H9 (cell line): ENCODE measurements around the gene LIMS2. TPM values are rescaled to one million over a fixed set of nuclear protein-coding genes. Genes with fewer than 3 reads are reported as not detected.
A peak's percentile ranks its signal among the peaks of the same experiment; 100 is the strongest.

Experiments
- DNase-seq: peaks from one replicate; pipeline ENCODE4 v3.0.0-alpha.2; 2017
- H2AFZ ChIP-seq: one replicate; pipeline ENCODE4 v1.6.1; 2013; ENCODE audit warnings: mild to moderate bottlenecking, low read length, control low read depth, moderate library complexity
- H2AK5ac ChIP-seq: 2 replicates; pipeline ENCODE4 v1.6.1; 2013; ENCODE audit warnings: low read length, control low read depth, mixed read lengths; ENCODE audit not compliant: insufficient read length
- H2BK120ac ChIP-seq: one replicate; pipeline ENCODE4 v1.6.1; 2013; ENCODE audit warnings: low read depth, mild to moderate bottlenecking, low read length, control low read depth, inconsistent platforms; ENCODE audit not compliant: poor library complexity, severe bottlenecking
- H2BK12ac ChIP-seq: 2 replicates; pipeline ENCODE4 v1.6.1; 2013; ENCODE audit warnings: low read length, control low read depth, mixed read lengths, low read depth; ENCODE audit not compliant: insufficient read length
- H2BK15ac ChIP-seq: 2 replicates; pipeline ENCODE4 v1.6.1; 2013; ENCODE audit warnings: low read depth, low read length, control low read depth
- H2BK20ac ChIP-seq: one replicate; pipeline ENCODE4 v1.6.1; 2013; ENCODE audit warnings: low read depth, mild to moderate bottlenecking, low read length, control low read depth, inconsistent platforms; ENCODE audit not compliant: poor library complexity, severe bottlenecking
- H2BK5ac ChIP-seq: 2 replicates; pipeline ENCODE4 v1.6.1; 2013; ENCODE audit warnings: low read length, control low read depth, mixed read lengths; ENCODE audit not compliant: insufficient read length
- H3K14ac ChIP-seq: 2 replicates; pipeline ENCODE4 v1.6.1; 2013; ENCODE audit warnings: low read length, control low read depth; ENCODE audit not compliant: insufficient read depth
- H3K18ac ChIP-seq: 2 replicates; pipeline ENCODE4 v1.6.1; 2013; ENCODE audit warnings: low read depth, mild to moderate bottlenecking, mixed read lengths, low read length, control low read depth; ENCODE audit not compliant: insufficient read length
- H3K23ac ChIP-seq: 2 replicates; pipeline ENCODE4 v1.6.1; 2013; ENCODE audit warnings: low read length, control low read depth, mixed read lengths, low read depth; ENCODE audit not compliant: insufficient read length
- H3K23me2 ChIP-seq: 2 replicates; pipeline ENCODE4 v1.6.1; 2013; ENCODE audit warnings: low read depth, mild to moderate bottlenecking, mixed read lengths, low read length, control low read depth; ENCODE audit not compliant: insufficient read length, poor library complexity, severe bottlenecking
- H3K27ac ChIP-seq: 2 replicates; pipeline ENCODE4 v1.5.1; 2013; ENCODE audit warnings: low read length, control low read depth, mixed read lengths, low read depth; ENCODE audit not compliant: insufficient read length
- H3K27me3 ChIP-seq: 2 replicates; pipeline ENCODE4 v1.6.1; 2013; ENCODE audit warnings: low read length, control low read depth, inconsistent platforms; ENCODE audit not compliant: insufficient read depth
- H3K4ac ChIP-seq: 2 replicates; pipeline ENCODE4 v1.6.1; 2013; ENCODE audit warnings: low read depth, mild to moderate bottlenecking, control low read depth, inconsistent platforms, low read length, moderate library complexity
- H3K4me1 ChIP-seq: 2 replicates; pipeline ENCODE4 v1.6.1; 2013; ENCODE audit warnings: low read length, control low read depth, inconsistent platforms; ENCODE audit not compliant: insufficient read depth
- H3K4me2 ChIP-seq: 2 replicates; pipeline ENCODE4 v1.6.1; 2013; ENCODE audit warnings: low read length, control low read depth, mixed read lengths; ENCODE audit not compliant: insufficient read length, insufficient read depth
- H3K56ac ChIP-seq: 2 replicates; pipeline ENCODE4 v1.6.1; 2013; ENCODE audit warnings: low read depth, mild to moderate bottlenecking, mixed read lengths, low read length, control low read depth; ENCODE audit not compliant: insufficient read length
- H3K79me1 ChIP-seq: 2 replicates; pipeline ENCODE4 v1.6.1; 2013; ENCODE audit warnings: low read depth, mild to moderate bottlenecking, moderate library complexity, low read length, control low read depth, inconsistent platforms; ENCODE audit not compliant: insufficient read depth, poor library complexity, severe bottlenecking
- H3K79me2 ChIP-seq: 2 replicates; pipeline ENCODE4 v1.6.1; 2013; ENCODE audit warnings: low read length, control low read depth, inconsistent platforms; ENCODE audit not compliant: insufficient read depth
- H3K9ac ChIP-seq: 2 replicates; pipeline ENCODE4 v1.6.1; 2013; ENCODE audit warnings: low read length, control low read depth, mixed read lengths; ENCODE audit not compliant: insufficient read length; ENCODE audit errors: extremely low read depth
- H3K9me3 ChIP-seq: one replicate; pipeline ENCODE4 v1.6.1; 2013; ENCODE audit warnings: low read depth, low read length, inconsistent platforms; ENCODE audit not compliant: control insufficient read depth
- H3T11ph ChIP-seq: one replicate; pipeline ENCODE4 v1.6.1; 2013; ENCODE audit warnings: mild to moderate bottlenecking, low read length, control low read depth, inconsistent platforms
- H4K20me1 ChIP-seq: one replicate; pipeline ENCODE4 v1.6.1; 2013; ENCODE audit not compliant: control insufficient read depth, insufficient read length, insufficient read depth
- H4K5ac ChIP-seq: 2 replicates; pipeline ENCODE4 v1.6.1; 2013; ENCODE audit warnings: low read depth, mild to moderate bottlenecking, mixed read lengths, low read length, control low read depth; ENCODE audit not compliant: insufficient read length
- H4K8ac ChIP-seq: replicated peaks from 2 replicates; pipeline ENCODE4 v1.6.1; 2013; ENCODE audit warnings: low read length, control low read depth, mixed read lengths, low read depth; ENCODE audit not compliant: insufficient read length
- H4K91ac ChIP-seq: 2 replicates; pipeline ENCODE4 v1.6.1; 2013; ENCODE audit warnings: low read depth, mild to moderate bottlenecking, moderate library complexity, mixed read lengths, low read length, control low read depth; ENCODE audit not compliant: insufficient read length
- H3K27ac Mint-ChIP-seq, 3 experiments: 2 replicates in 2 of 3; 3 replicates in 1 of 3; pipeline ENCODE4 v1.8.0; 2020 to 2021; ENCODE audit warnings: mixed read lengths in 3 of 3, mild to moderate bottlenecking in 1 of 3, moderate library complexity in 1 of 3
- H3K27me3 Mint-ChIP-seq: 2 replicates; pipeline ENCODE4 v1.8.0; 2021; ENCODE audit warnings: low read depth, mild to moderate bottlenecking, moderate library complexity, mixed read lengths
- H3K36me3 Mint-ChIP-seq, 3 experiments: 2 replicates in 2 of 3; 3 replicates in 1 of 3; pipeline ENCODE4 v1.8.0; 2020 to 2021; ENCODE audit warnings: low read depth in 3 of 3, mixed read lengths in 3 of 3; ENCODE audit not compliant: insufficient read depth in 1 of 3
- H3K4me1 Mint-ChIP-seq, 2 experiments: 2 replicates each; pipeline ENCODE4 v1.8.0; 2020; ENCODE audit warnings: mixed read lengths in 2 of 2
- H3K4me3 Mint-ChIP-seq, 2 experiments: 2 replicates in 1 of 2; 3 replicates in 1 of 2; pipeline ENCODE4 v1.8.0; 2020 to 2021; ENCODE audit warnings: mild to moderate bottlenecking in 2 of 2, mixed read lengths in 2 of 2, moderate library complexity in 1 of 2
- H3K9me3 Mint-ChIP-seq, 2 experiments: 2 replicates in 1 of 2; 3 replicates in 1 of 2; pipeline ENCODE4 v1.8.0; 2020; ENCODE audit warnings: mild to moderate bottlenecking in 2 of 2, mixed read lengths in 2 of 2, moderate library complexity in 1 of 2
- WGBS: extraction: QIAGEN DNeasy Blood & Tissue Kit; methylation state at CpG from one replicate; pipeline ENCODE4 v1.1.7; 2013; ENCODE audit warnings: missing lambda C conversion rate, low lambda C conversion rate, mixed read lengths; ENCODE audit not compliant: insufficient read length; ENCODE audit errors: extremely low coverage; 5-methylcytosine and 5-hydroxymethylcytosine counted together
- total RNA-seq: library from RNA; stranded (reverse); gene quantifications from 2 replicates; pipeline ENCODE4 v1.2.1, GENCODE V29; 2021
- TF ChIP-seq, protein P1 (sequence below): fragments of 200-600 bp; sonication (generic); conservative IDR thresholded peaks from 3 replicates; pipeline ENCODE4 v1.8.0; 2021; ENCODE audit warnings: antibody characterized with exemption, mild to moderate bottlenecking

The LIMS2 gene
- total RNA-seq, 1 experiment from 2014 or later = 5.9 TPM

DNA sequence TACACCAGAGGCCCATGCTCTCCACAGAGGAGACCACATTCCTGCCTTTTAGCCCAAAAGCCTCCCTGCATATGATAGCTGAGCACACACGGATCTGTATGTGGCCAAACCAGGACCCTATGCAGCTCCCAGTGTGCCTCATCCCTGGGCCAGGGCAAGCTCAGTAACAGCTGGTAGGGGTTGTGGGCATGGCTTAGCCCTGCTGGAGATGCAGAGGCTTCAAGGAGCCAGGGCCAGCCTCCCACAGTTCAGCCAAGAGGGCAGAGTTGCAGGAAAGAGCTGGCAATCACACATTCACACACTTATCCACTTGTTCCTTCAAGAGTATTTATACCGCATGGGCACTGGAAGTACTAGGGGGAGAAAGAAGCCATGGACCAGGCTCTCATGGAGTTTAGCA, 1.6 kb upstream of the LIMS2 start:
- no peak overlapping the region for H4K5ac ChIP-seq
- H3K27me3 Mint-ChIP-seq = peaks cover 77% of the 10 kb centered on the region
- H2BK5ac ChIP-seq = no peak overlapping the region
- H3K36me3 Mint-ChIP-seq = no peaks in the 10 kb centered on the region; a peak in 1 of 7 replicates
- TF ChIP-seq, protein P1, sequence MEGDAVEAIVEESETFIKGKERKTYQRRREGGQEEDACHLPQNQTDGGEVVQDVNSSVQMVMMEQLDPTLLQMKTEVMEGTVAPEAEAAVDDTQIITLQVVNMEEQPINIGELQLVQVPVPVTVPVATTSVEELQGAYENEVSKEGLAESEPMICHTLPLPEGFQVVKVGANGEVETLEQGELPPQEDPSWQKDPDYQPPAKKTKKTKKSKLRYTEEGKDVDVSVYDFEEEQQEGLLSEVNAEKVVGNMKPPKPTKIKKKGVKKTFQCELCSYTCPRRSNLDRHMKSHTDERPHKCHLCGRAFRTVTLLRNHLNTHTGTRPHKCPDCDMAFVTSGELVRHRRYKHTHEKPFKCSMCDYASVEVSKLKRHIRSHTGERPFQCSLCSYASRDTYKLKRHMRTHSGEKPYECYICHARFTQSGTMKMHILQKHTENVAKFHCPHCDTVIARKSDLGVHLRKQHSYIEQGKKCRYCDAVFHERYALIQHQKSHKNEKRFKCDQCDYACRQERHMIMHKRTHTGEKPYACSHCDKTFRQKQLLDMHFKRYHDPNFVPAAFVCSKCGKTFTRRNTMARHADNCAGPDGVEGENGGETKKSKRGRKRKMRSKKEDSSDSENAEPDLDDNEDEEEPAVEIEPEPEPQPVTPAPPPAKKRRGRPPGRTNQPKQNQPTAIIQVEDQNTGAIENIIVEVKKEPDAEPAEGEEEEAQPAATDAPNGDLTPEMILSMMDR = no peak
- H3K56ac ChIP-seq = no peak overlapping the region
- no peak overlapping the region for H4K8ac ChIP-seq
- H4K91ac ChIP-seq = no peak overlapping the region
- no peak overlapping the region for H3K18ac ChIP-seq
- no peaks in the 10 kb centered on the region for H3K9me3 ChIP-seq
- H3K79me2 ChIP-seq = no peaks in the 10 kb centered on the region
- H3K23ac ChIP-seq = no peak overlapping the region
- H2BK20ac ChIP-seq = no peak overlapping the region
- no peak overlapping the region for H3K4me2 ChIP-seq
- H3T11ph ChIP-seq = no peak overlapping the region
- no peak overlapping the region for H2BK12ac ChIP-seq
- no peak overlapping the region for H3K4ac ChIP-seq
- H3K14ac ChIP-seq = no peak overlapping the region
- H3K27ac ChIP-seq = no peak overlapping the region
- H4K20me1 ChIP-seq = no peaks in the 10 kb centered on the region
- peak overlapping the region in 1 of 2 experiments; percentile 60; a peak in 3 of 5 replicates for H3K4me3 Mint-ChIP-seq
- H2BK15ac ChIP-seq = no peak overlapping the region
- H3K27ac Mint-ChIP-seq = no peak overlapping the region
- H3K27me3 ChIP-seq = peaks cover 13% of the 10 kb centered on the region
- no CpG with 5 or more reads among the region's 2 CpGs for WGBS
- H3K79me1 ChIP-seq = no peaks in the 10 kb centered on the region
- H3K4me1 Mint-ChIP-seq = peaks cover 8 to 10% of the 10 kb centered on the region in 2 experiments; a peak in 3 of 4 replicates
- no peak overlapping the region for H2BK120ac ChIP-seq
- no peaks in the 10 kb centered on the region for H3K4me1 ChIP-seq
- H3K9ac ChIP-seq = no peak overlapping the region
- no peak for DNase-seq
- H3K9me3 Mint-ChIP-seq = no peaks in the 10 kb centered on the region
- peaks cover 6% of the 10 kb centered on the region for H3K23me2 ChIP-seq
- H2AK5ac ChIP-seq = no peak overlapping the region
- no peak overlapping the region for H2AFZ ChIP-seq
